Glutamatergic neuron (in vitro differentiated cells): ENCODE measurements around the gene LAMB4. TPM values are rescaled to one million over a fixed set of nuclear protein-coding genes. Genes with fewer than 3 reads are reported as not detected.

Experiments
- DNase-seq: peaks from one replicate; pipeline ENCODE4 v3.0.0; 2022
- H3K27ac Mint-ChIP-seq: one replicate; pipeline ENCODE4 v1.8.0; 2020; ENCODE audit warnings: mild to moderate bottlenecking, mixed read lengths, inconsistent platforms; ENCODE audit not compliant: unreplicated experiment
- H3K27me3 Mint-ChIP-seq: one replicate; pipeline ENCODE4 v1.8.0; 2020; ENCODE audit warnings: mild to moderate bottlenecking, moderate library complexity, mixed read lengths, inconsistent platforms; ENCODE audit not compliant: unreplicated experiment
- H3K36me3 Mint-ChIP-seq: one replicate; pipeline ENCODE4 v1.8.0; 2020; ENCODE audit warnings: mild to moderate bottlenecking, mixed read lengths, inconsistent platforms; ENCODE audit not compliant: unreplicated experiment
- H3K4me1 Mint-ChIP-seq: one replicate; pipeline ENCODE4 v1.8.0; 2020; ENCODE audit warnings: mild to moderate bottlenecking, low read depth, mixed read lengths, inconsistent platforms; ENCODE audit not compliant: unreplicated experiment
- H3K4me3 Mint-ChIP-seq: one replicate; pipeline ENCODE4 v1.8.0; 2020; ENCODE audit warnings: mild to moderate bottlenecking, mixed read lengths, inconsistent platforms; ENCODE audit not compliant: unreplicated experiment
- H3K9me3 Mint-ChIP-seq: one replicate; pipeline ENCODE4 v1.8.0; 2020; ENCODE audit warnings: mild to moderate bottlenecking, moderate library complexity, mixed read lengths, inconsistent platforms; ENCODE audit not compliant: unreplicated experiment
- CTCF ChIP-seq: fragments of 200-600 bp; sonication (generic); IDR thresholded peaks from one replicate; pipeline ENCODE4 v1.5.0; 2021; ENCODE audit not compliant: partially characterized antibody, unreplicated experiment
- total RNA-seq: library from RNA; stranded (reverse); fragmentation: NEBNext Ultra II Directional; extraction: Animal tissue kit (Norgen Biotek cat#: 25700); gene quantifications from one replicate; pipeline ENCODE4 v1.2.1, GENCODE V29; 2021; ENCODE audit not compliant: unreplicated experiment

The LAMB4 gene
- total RNA-seq, 1 donor from 2014 or later: not detected

GRCh38 chr7:108102671-108103312 lies 27.4 kb downstream of the LAMB4 start:
- H3K4me3 Mint-ChIP-seq: no peak overlapping the region
- H3K4me1 Mint-ChIP-seq: peaks cover 15% of the 10 kb centered on the region
- H3K9me3 Mint-ChIP-seq: no peaks in the 10 kb centered on the region
- TF ChIP-seq CTCF: no peak
- H3K36me3 Mint-ChIP-seq: no peaks in the 10 kb centered on the region
- H3K27me3 Mint-ChIP-seq: no peaks in the 10 kb centered on the region
- H3K27ac Mint-ChIP-seq: no peak overlapping the region
- DNase-seq: no peak

- H3K27me3 Mint-ChIP-seq: no peaks in the 10 kb centered on the region
- H3K9me3 Mint-ChIP-seq: no peaks in the 10 kb centered on the region
- H3K36me3 Mint-ChIP-seq: no peaks in the 10 kb centered on the region
- no peak overlapping the region for H3K27ac Mint-ChIP-seq
- TF ChIP-seq CTCF: no peak
- H3K4me1 Mint-ChIP-seq: peaks cover 11% of the 10 kb centered on the region
- DNase-seq: no peak
- no peak overlapping the region for H3K4me3 Mint-ChIP-seq
Observed at GRCh38 chr7:108101759-108102158, 28.4 kb downstream of the LAMB4 start.

- no peak overlapping the region for H3K27ac Mint-ChIP-seq
- no peak for DNase-seq
- no peaks in the 10 kb centered on the region for H3K27me3 Mint-ChIP-seq
- H3K36me3 Mint-ChIP-seq: no peaks in the 10 kb centered on the region
- no peak overlapping the region for H3K4me3 Mint-ChIP-seq
- peaks cover 23% of the 10 kb centered on the region for H3K4me1 Mint-ChIP-seq
- H3K9me3 Mint-ChIP-seq: no peaks in the 10 kb centered on the region
- TF ChIP-seq CTCF: no peak
Observed at GRCh38 chr7:108099713-108100112, 30.4 kb downstream of the LAMB4 start.

GRCh38 chr7:108097703-108098102 lies 32.5 kb downstream of the LAMB4 start:
- H3K36me3 Mint-ChIP-seq: no peaks in the 10 kb centered on the region

GRCh38 chr7:108096996-108097395 lies 33.2 kb downstream of the LAMB4 start:
- no peak for DNase-seq
- no peaks in the 10 kb centered on the region for H3K27me3 Mint-ChIP-seq

More at GRCh38 chr7:108097703-108098102, 32.5 kb downstream of the LAMB4 start:
- Mint-ChIP-seq H3K9me3 (peaks cover 2% of the 10 kb centered on the region), H3K27me3 (no peaks in the 10 kb centered on the region), H3K27ac (no peak overlapping the region), H3K4me3 (no peak overlapping the region), H3K4me1 (peaks cover 19% of the 10 kb centered on the region)
- TF ChIP-seq CTCF: peak; percentile 69
- DNase-seq: no peak

More at GRCh38 chr7:108096996-108097395, 33.2 kb downstream of the LAMB4 start:
- Mint-ChIP-seq H3K27ac (no peak overlapping the region), H3K4me3 (no peak overlapping the region), H3K4me1 (peaks cover 19% of the 10 kb centered on the region), H3K9me3 (peaks cover 2% of the 10 kb centered on the region), H3K36me3 (no peaks in the 10 kb centered on the region)
- TF ChIP-seq CTCF: no peak
